ENCODE results near the gene FSHB. TPM values are rescaled to one million over a fixed set of nuclear protein-coding genes. Genes with fewer than 3 reads are reported as not detected.

FSHB gene
- total and polyA plus RNA-seq, 2 of the 4 experiments (the other 2 are of a cell fraction): not detected

- BruUV-seq (replicated peaks): no TSS peak
- DNase-seq (no peak), ATAC-seq (ENCODE audit: low read depth) (no peak)
- no peaks in the 10 kb centered on the region for H3K4me1 ChIP-seq (ENCODE audit: control insufficient read depth, insufficient read depth, low read length)
- no peak overlapping the region for H3K4me2 ChIP-seq (ENCODE audit: low read depth, low read length)
- in situ Hi-C loops (cut with MboI; ENCODE audit: low sequenced_read_pairs) (no loop called here), dilution Hi-C loops (cut with HindIII; ENCODE audit: low sequenced_read_pairs, unreplicated experiment) (no loop called here), intact Hi-C loops (cut with micrococcal nuclease) (no loop called here)
- H3K79me1 ChIP-seq (ENCODE audit: low read depth in 1 of 2, low read length in 2 of 2): no peaks in the 10 kb centered on the region
- no peak overlapping the region for H4K5ac ChIP-seq (ENCODE audit: low read depth, low read length)
- H3K4ac ChIP-seq (ENCODE audit: low read depth, low read length): no peak overlapping the region
- no peak overlapping the region for H2AK5ac ChIP-seq (ENCODE audit: low read depth, low read length)
- no peak overlapping the region for H4K8ac ChIP-seq (ENCODE audit: low read depth in 2 of 2, low read length in 2 of 2)
- no peak overlapping the region for H3K23ac ChIP-seq (ENCODE audit: low read depth, low read length)
- no peak overlapping the region for H3K14ac ChIP-seq (replicated peaks; ENCODE audit: low read depth, low read length)
- no peaks in the 10 kb centered on the region for H3K36me3 ChIP-seq (ENCODE audit: control insufficient read depth, insufficient read depth, low read length)
- H3K18ac ChIP-seq (ENCODE audit: low read depth, low read length): no peak overlapping the region
- TF ChIP-seq NFE2L2 (IDR thresholded peaks at IDR 0.05; ENCODE audit: low read depth, low read length) (no peak), MAFK (IDR thresholded peaks at IDR 0.05; ENCODE audit: low read depth, low read length) (no peak), SMC3 (IDR thresholded peaks at IDR 0.05; ENCODE audit: low read depth, low read length) (no peak), MXI1 (IDR thresholded peaks at IDR 0.05; ENCODE audit: borderline replicate concordance, low read depth, low read length) (no peak), RFX5 (IDR thresholded peaks at IDR 0.05; ENCODE audit: low read depth, low read length) (no peak), POLR2A (IDR thresholded peaks at IDR 0.05; ENCODE audit: low read depth, low read length) (no peak), FOS (IDR thresholded peaks at IDR 0.05; ENCODE audit: low read depth, low read length) (no peak), CHD1 (IDR thresholded peaks at IDR 0.05; ENCODE audit: low read depth, low read length) (no peak), MAZ (IDR thresholded peaks at IDR 0.05; ENCODE audit: borderline replicate concordance, low read depth, low read length) (no peak), BHLHE40 (IDR thresholded peaks at IDR 0.05; ENCODE audit: low read depth, low read length) (no peak)
- TF ChIP-seq, protein P1, sequence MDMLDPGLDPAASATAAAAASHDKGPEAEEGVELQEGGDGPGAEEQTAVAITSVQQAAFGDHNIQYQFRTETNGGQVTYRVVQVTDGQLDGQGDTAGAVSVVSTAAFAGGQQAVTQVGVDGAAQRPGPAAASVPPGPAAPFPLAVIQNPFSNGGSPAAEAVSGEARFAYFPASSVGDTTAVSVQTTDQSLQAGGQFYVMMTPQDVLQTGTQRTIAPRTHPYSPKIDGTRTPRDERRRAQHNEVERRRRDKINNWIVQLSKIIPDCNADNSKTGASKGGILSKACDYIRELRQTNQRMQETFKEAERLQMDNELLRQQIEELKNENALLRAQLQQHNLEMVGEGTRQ (IDR thresholded peaks at IDR 0.05; ENCODE audit: low read depth, low read length): no peak
- H2BK20ac ChIP-seq (ENCODE audit: low read depth, low read length): no peak overlapping the region
- no peak overlapping the region for H3K56ac ChIP-seq (ENCODE audit: extremely low read depth, insufficient read depth, low read length)
- no peaks in the 10 kb centered on the region; the same call in 1 of the 2 replicates for H3K9me3 ChIP-seq (ENCODE audit: control insufficient read depth, insufficient read depth, low read length)
- no peak overlapping the region for H3K27ac ChIP-seq (ENCODE audit: insufficient read depth, low read length)
- no peak overlapping the region for H2AFZ ChIP-seq (replicated peaks; ENCODE audit: low read length, poor library complexity)
- no peak overlapping the region for H2BK120ac ChIP-seq (ENCODE audit: low read depth, low read length)
- no peak overlapping the region for H2BK5ac ChIP-seq (ENCODE audit: low read depth, low read length, poor library complexity, severe bottlenecking)
- H2AK9ac ChIP-seq (replicated peaks; ENCODE audit: low read depth, low read length, poor library complexity): no peak overlapping the region
- H3K9me1 ChIP-seq (ENCODE audit: insufficient read depth, low read length): no peaks in the 10 kb centered on the region
- no peak overlapping the region for H3K9ac ChIP-seq (ENCODE audit: low read depth, low read length)
- H4K91ac ChIP-seq (ENCODE audit: insufficient read depth, low read depth, low read length): no peak overlapping the region
- ChIA-PET POLR2A (ENCODE audit: unreplicated experiment) (no interaction called here), CTCF (no interaction called here)
- no peaks in the 10 kb centered on the region for H4K20me1 ChIP-seq (ENCODE audit: insufficient read depth, low read length)
- H3K27me3 ChIP-seq (ENCODE audit: control insufficient read depth, insufficient read depth, low read length): no peaks in the 10 kb centered on the region
- no peak overlapping the region for H2BK15ac ChIP-seq (ENCODE audit: low read depth, low read length)
- H3K4me3 ChIP-seq (ENCODE audit: insufficient read depth, low read depth, low read length): no peak overlapping the region
Observed at GRCh38 chr11:30225642-30226041, 5.2 kb upstream of the FSHB start.
